Nephron (organoid): ENCODE data around the gene NRARP.

Experiments
- H3K27ac Mint-ChIP-seq, 3 experiments: 2 replicates each; pipeline ENCODE4 v1.8.0; 2020; ENCODE audit warnings: mixed read lengths in 3 of 3, mild to moderate bottlenecking in 2 of 3, moderate library complexity in 1 of 3
- H3K27me3 Mint-ChIP-seq: 2 replicates; pipeline ENCODE4 v1.8.0; 2021; ENCODE audit warnings: low read depth, mild to moderate bottlenecking, moderate library complexity, mixed read lengths
- H3K36me3 Mint-ChIP-seq: 2 replicates; pipeline ENCODE4 v1.8.0; 2020; ENCODE audit warnings: low read depth, mixed read lengths
- H3K4me1 Mint-ChIP-seq: 2 replicates; pipeline ENCODE4 v1.8.0; 2020; ENCODE audit warnings: mixed read lengths
- H3K4me3 Mint-ChIP-seq, 3 experiments: 2 replicates each; pipeline ENCODE4 v1.8.0; 2020; ENCODE audit warnings: mild to moderate bottlenecking in 3 of 3, mixed read lengths in 3 of 3, moderate library complexity in 2 of 3
- H3K9me3 Mint-ChIP-seq: 2 replicates; pipeline ENCODE4 v1.8.0; 2020; ENCODE audit warnings: mixed read lengths
- CTCF ChIP-seq, 3 experiments: fragments of 200-600 bp; sonication (generic); IDR thresholded peaks; one replicate each; pipeline ENCODE4 v1.5.0; 2021; ENCODE audit warnings: antibody characterized with exemption in 3 of 3; ENCODE audit not compliant: unreplicated experiment in 3 of 3

Gene NRARP

GRCh38 chr9:137296670-137297664, 5.1 kb downstream of the NRARP start:
- Mint-ChIP-seq H3K4me1 (peaks cover 24% of the 10 kb centered on the region), H3K36me3 (no peaks in the 10 kb centered on the region), H3K4me3 (peak overlapping the region; percentile 80 to 86 (median 82)), H3K27me3 (peaks cover 32% of the 10 kb centered on the region), H3K9me3 (peaks cover 4% of the 10 kb centered on the region), H3K27ac (peak overlapping the region; percentile 67 to 85 (median 75))
- no peak for TF ChIP-seq CTCF (IDR thresholded peaks at IDR 0.05; ENCODE audit: unreplicated experiment in 3 of 3)

GRCh38 chr9:137295849-137296669, 6.0 kb downstream of the NRARP start:
- H3K4me3 Mint-ChIP-seq: peak overlapping the region; percentile 80 to 86 (median 82)
- peaks cover 32% of the 10 kb centered on the region for H3K27me3 Mint-ChIP-seq
- peaks cover 4% of the 10 kb centered on the region for H3K9me3 Mint-ChIP-seq
- no peak for TF ChIP-seq CTCF (IDR thresholded peaks at IDR 0.05; ENCODE audit: unreplicated experiment in 3 of 3)
- peaks cover 24% of the 10 kb centered on the region for H3K4me1 Mint-ChIP-seq
- H3K36me3 Mint-ChIP-seq: no peaks in the 10 kb centered on the region
- H3K27ac Mint-ChIP-seq: peak overlapping the region; percentile 67 to 85 (median 75)

GRCh38 chr9:137295238-137295811, 6.7 kb downstream of the NRARP start:
- Mint-ChIP-seq H3K4me3 (peak overlapping the region in 1 of 3 experiments; percentile 41), H3K4me1 (peaks cover 19% of the 10 kb centered on the region), H3K9me3 (peaks cover 4% of the 10 kb centered on the region), H3K27me3 (peaks cover 27% of the 10 kb centered on the region), H3K27ac (no peak overlapping the region), H3K36me3 (no peaks in the 10 kb centered on the region)
- TF ChIP-seq CTCF (IDR thresholded peaks at IDR 0.05; ENCODE audit: unreplicated experiment in 3 of 3): peak; percentile 49 to 65 (median 55)

GRCh38 chr9:137294681-137295237, 7.3 kb downstream of the NRARP start:
- Mint-ChIP-seq H3K27me3 (peaks cover 24% of the 10 kb centered on the region), H3K9me3 (peaks cover 4% of the 10 kb centered on the region), H3K4me1 (peaks cover 15% of the 10 kb centered on the region), H3K36me3 (no peaks in the 10 kb centered on the region), H3K27ac (peak overlapping the region in 2 of 3 experiments; percentile 48 to 82), H3K4me3 (peak overlapping the region; percentile 69 to 78 (median 69))
- no peak for TF ChIP-seq CTCF (IDR thresholded peaks at IDR 0.05; ENCODE audit: unreplicated experiment in 3 of 3)

- Mint-ChIP-seq H3K36me3 (no peaks in the 10 kb centered on the region), H3K4me1 (peaks cover 13% of the 10 kb centered on the region), H3K27me3 (peaks cover 23% of the 10 kb centered on the region), H3K27ac (peak overlapping the region; percentile 22 to 82 (median 48)), H3K4me3 (peak overlapping the region; percentile 69 to 78 (median 69)), H3K9me3 (peaks cover 4% of the 10 kb centered on the region)
- peak in 1 of 3 experiments; percentile 18 for TF ChIP-seq CTCF (IDR thresholded peaks at IDR 0.05; ENCODE audit: unreplicated experiment in 3 of 3)
These were observed 7.9 kb downstream of the NRARP start for GRCh38 chr9:137294091-137294680.
